H1 (cell line): ENCODE data around the gene CELSR1. TPM values are rescaled to one million over a fixed set of nuclear protein-coding genes. Genes with fewer than 3 reads are reported as not detected.

ENCODE experiments used
- CHD2 ChIP-seq: IDR thresholded peaks from 2 replicates; pipeline ENCODE4 v1.6.1; 2012; ENCODE audit warnings: low read length, improper control_type of control experiment
- JUN ChIP-seq: IDR thresholded peaks from 2 replicates; pipeline ENCODE4 v1.6.1; 2011; ENCODE audit warnings: low read depth, mild to moderate bottlenecking, improper control_type of control experiment, low read length
- JUND ChIP-seq: IDR thresholded peaks from 2 replicates; pipeline ENCODE4 v1.6.1; 2011; ENCODE audit warnings: mild to moderate bottlenecking, improper control_type of control experiment, low read length
- KDM1A ChIP-seq: fragments of 200-600, 300-600 bp; sonication (generic); IDR thresholded peaks from 2 replicates; pipeline ENCODE4 v1.7.1; 2016; ENCODE audit warnings: mild to moderate bottlenecking, low read length, borderline replicate concordance
- KDM5A ChIP-seq: fragments of 200-600 bp; IDR thresholded peaks from 2 replicates; pipeline ENCODE4 v1.7.1; 2012; ENCODE audit warnings: mild to moderate bottlenecking, low read length, inconsistent platforms, mixed read lengths
- POLR2AphosphoS5 ChIP-seq: IDR thresholded peaks from 2 replicates; pipeline ENCODE4 v1.6.1; 2011; ENCODE audit warnings: low read depth, low read length
- TAF1 ChIP-seq: IDR thresholded peaks from 2 replicates; pipeline ENCODE4 v1.6.1; 2011; ENCODE audit warnings: mild to moderate bottlenecking, low read depth, low read length
- TAF7 ChIP-seq: optimal IDR thresholded peaks from 2 replicates; pipeline ENCODE3; 2011; ENCODE audit warnings: low read depth, mild to moderate bottlenecking, inconsistent platforms, low read length, moderate library complexity, borderline replicate concordance
- polyA plus RNA-seq, 7 experiments: library from polyadenylated mRNA; depleted of rRNA in 3 of 7; stranded (reverse) in 5 of 7; unstranded in 2 of 7; fragments of >200 nt in 5 of 7; fragments of 200-250 nt in 2 of 7; gene quantifications; 1 replicate in 5 of 7; 2 replicates in 1 of 7; 4 replicates in 1 of 7; pipeline versions ENCODE4 v1.2.1 to v1.2.3, GENCODE V29; 2011 to 2013; ENCODE audit warnings: missing spikeins in 2 of 7, mixed read lengths in 2 of 7
- total RNA-seq: library from RNA; stranded (reverse); fragmentation: NEBNext Ultra II Directional; extraction: Animal tissue kit (Norgen Biotek cat#: 25700); gene quantifications from 2 replicates; pipeline ENCODE4 v1.2.1, GENCODE V29; 2021
- TF ChIP-seq, protein P1 (sequence below): fragments of 300-600 bp; sonication (generic); IDR thresholded peaks from 2 replicates; pipeline ENCODE4 v1.7.1; 2012; ENCODE audit warnings: low read length, moderate library complexity, mild to moderate bottlenecking, inconsistent platforms; ENCODE audit not compliant: insufficient replicate concordance

The CELSR1 gene
- total and polyA plus RNA-seq, 2 of the 8 experiments (the other 6 are each of a cell fraction or from before 2014, with no cell fraction given) = 9.0 to 12.4 TPM

DNA sequence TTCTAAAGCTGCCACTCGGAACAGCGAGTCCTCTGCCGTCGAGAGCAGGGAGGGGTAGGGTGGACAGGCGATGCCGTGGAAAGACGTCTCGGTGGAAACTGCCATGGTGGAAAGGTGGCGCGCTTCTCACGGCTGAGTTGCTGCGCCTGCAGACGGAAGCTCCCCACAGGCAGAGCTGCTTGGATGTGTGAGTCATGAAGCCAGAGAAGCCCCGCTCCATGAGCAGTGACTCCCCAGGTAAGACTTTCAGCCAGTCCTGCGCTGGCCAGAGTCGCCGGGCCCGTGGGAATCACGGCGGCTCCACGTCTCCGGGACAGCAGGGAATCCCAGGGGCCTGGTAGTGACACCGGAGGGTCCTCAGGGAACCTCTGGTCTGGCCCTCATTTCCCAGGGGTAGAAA is 205.9 kb downstream of the CELSR1 start (continued):
- TF ChIP-seq, protein P1, sequence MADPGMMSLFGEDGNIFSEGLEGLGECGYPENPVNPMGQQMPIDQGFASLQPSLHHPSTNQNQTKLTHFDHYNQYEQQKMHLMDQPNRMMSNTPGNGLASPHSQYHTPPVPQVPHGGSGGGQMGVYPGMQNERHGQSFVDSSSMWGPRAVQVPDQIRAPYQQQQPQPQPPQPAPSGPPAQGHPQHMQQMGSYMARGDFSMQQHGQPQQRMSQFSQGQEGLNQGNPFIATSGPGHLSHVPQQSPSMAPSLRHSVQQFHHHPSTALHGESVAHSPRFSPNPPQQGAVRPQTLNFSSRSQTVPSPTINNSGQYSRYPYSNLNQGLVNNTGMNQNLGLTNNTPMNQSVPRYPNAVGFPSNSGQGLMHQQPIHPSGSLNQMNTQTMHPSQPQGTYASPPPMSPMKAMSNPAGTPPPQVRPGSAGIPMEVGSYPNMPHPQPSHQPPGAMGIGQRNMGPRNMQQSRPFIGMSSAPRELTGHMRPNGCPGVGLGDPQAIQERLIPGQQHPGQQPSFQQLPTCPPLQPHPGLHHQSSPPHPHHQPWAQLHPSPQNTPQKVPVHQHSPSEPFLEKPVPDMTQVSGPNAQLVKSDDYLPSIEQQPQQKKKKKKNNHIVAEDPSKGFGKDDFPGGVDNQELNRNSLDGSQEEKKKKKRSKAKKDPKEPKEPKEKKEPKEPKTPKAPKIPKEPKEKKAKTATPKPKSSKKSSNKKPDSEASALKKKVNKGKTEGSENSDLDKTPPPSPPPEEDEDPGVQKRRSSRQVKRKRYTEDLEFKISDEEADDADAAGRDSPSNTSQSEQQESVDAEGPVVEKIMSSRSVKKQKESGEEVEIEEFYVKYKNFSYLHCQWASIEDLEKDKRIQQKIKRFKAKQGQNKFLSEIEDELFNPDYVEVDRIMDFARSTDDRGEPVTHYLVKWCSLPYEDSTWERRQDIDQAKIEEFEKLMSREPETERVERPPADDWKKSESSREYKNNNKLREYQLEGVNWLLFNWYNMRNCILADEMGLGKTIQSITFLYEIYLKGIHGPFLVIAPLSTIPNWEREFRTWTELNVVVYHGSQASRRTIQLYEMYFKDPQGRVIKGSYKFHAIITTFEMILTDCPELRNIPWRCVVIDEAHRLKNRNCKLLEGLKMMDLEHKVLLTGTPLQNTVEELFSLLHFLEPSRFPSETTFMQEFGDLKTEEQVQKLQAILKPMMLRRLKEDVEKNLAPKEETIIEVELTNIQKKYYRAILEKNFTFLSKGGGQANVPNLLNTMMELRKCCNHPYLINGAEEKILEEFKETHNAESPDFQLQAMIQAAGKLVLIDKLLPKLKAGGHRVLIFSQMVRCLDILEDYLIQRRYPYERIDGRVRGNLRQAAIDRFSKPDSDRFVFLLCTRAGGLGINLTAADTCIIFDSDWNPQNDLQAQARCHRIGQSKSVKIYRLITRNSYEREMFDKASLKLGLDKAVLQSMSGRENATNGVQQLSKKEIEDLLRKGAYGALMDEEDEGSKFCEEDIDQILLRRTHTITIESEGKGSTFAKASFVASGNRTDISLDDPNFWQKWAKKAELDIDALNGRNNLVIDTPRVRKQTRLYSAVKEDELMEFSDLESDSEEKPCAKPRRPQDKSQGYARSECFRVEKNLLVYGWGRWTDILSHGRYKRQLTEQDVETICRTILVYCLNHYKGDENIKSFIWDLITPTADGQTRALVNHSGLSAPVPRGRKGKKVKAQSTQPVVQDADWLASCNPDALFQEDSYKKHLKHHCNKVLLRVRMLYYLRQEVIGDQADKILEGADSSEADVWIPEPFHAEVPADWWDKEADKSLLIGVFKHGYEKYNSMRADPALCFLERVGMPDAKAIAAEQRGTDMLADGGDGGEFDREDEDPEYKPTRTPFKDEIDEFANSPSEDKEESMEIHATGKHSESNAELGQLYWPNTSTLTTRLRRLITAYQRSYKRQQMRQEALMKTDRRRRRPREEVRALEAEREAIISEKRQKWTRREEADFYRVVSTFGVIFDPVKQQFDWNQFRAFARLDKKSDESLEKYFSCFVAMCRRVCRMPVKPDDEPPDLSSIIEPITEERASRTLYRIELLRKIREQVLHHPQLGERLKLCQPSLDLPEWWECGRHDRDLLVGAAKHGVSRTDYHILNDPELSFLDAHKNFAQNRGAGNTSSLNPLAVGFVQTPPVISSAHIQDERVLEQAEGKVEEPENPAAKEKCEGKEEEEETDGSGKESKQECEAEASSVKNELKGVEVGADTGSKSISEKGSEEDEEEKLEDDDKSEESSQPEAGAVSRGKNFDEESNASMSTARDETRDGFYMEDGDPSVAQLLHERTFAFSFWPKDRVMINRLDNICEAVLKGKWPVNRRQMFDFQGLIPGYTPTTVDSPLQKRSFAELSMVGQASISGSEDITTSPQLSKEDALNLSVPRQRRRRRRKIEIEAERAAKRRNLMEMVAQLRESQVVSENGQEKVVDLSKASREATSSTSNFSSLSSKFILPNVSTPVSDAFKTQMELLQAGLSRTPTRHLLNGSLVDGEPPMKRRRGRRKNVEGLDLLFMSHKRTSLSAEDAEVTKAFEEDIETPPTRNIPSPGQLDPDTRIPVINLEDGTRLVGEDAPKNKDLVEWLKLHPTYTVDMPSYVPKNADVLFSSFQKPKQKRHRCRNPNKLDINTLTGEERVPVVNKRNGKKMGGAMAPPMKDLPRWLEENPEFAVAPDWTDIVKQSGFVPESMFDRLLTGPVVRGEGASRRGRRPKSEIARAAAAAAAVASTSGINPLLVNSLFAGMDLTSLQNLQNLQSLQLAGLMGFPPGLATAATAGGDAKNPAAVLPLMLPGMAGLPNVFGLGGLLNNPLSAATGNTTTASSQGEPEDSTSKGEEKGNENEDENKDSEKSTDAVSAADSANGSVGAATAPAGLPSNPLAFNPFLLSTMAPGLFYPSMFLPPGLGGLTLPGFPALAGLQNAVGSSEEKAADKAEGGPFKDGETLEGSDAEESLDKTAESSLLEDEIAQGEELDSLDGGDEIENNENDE = no peak
- TF ChIP-seq TAF1 (no peak), KDM1A (no peak), CHD2 (no peak), JUN (no peak), POLR2AphosphoS5 (no peak), TAF7 (no peak), KDM5A (no peak), JUND (no peak)
